ENCODE data around the gene THAP12.

- TF ChIP-seq CTCF (IDR thresholded peaks at IDR 0.05) (no peak), POLR2A (IDR thresholded peaks at IDR 0.05) (no peak)
Measured at GRCh38 chr11:76323804-76324203, 57.1 kb downstream of the THAP12 start.
